ENCODE results near the gene HLA-DQB2.
"Not testable (repeated sequence)": the region's sequence is repeated elsewhere in the genome, so short reads cannot be mapped to it uniquely, and the experiment has no call there.

Gene HLA-DQB2

DNA sequence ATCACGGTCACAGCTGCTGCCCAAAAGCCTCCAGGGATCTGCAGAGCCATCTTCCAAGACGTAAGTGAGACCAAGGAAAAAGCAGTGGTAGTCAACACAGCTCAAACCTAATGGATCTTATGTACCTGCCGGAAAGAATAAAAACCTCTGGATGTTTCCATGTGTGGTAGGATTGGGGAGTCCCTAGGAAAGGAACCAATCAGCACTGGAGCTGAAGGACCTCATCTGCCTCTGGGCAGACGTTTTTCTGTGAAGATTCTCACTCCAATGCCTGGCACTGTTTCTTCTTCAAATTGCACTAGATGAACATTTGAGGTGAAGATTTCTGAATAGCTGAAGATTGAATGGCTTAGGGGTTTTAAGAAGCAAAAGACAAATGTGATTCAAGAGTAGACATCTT is at the start of gene HLA-DQB2:
HLA-DQB2 (minus strand) TSS at position 112 of the 400 bp plus-strand sequence; CDS start at position 50, 62 bp downstream.
- no peak for DNase-seq

GRCh38 chr6:32809171-32809570 is 45.8 kb upstream of the HLA-DQB2 start:
- DNase-seq, result no peak

GRCh38 chr6:32807020-32807580 is 43.8 kb upstream of the HLA-DQB2 start:
- DNase-seq, result no peak

DNA sequence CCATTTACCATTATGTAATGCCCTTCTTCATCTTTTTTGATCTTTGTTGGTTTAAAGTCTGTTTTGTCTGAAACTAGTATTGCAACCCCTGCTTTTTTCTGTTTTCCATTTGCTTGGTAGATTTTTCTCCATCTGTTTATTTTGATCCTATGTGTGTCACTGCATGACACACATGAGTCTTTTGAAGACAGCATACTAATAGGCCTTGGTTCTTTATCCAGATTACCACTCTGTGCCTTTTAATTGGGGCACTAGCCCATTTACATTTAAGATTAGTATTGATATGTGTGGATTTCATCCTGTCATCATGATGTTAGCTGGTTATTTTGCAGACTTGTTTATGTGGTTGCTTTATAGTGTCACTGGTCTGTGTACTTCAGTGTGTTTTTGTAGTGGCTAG is 42.1 kb upstream of the HLA-DQB2 start:
- not testable (repeated sequence) for DNase-seq

- DNase-seq, result no peak
Observed at GRCh38 chr6:32803416-32803815, 40.1 kb upstream of the HLA-DQB2 start.

DNA sequence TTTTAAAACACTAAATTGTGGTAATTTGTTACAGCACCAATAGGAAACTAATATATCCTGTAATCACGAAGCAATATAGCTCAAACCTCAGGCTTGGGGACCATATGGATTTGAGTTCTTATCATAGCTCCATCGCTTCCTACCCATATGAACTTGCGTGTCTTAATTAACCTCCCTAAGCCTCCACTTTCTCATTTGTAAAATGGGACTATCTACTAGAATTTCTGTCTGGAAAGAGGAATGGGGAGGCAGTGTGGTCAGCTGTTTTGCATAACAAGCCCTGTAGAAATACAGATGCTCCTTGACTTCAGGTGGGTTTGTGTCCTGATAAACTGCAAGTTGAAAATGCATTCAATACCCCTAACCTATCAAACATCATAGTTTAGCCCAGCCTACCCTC is 36.4 kb upstream of the HLA-DQB2 start:
- DNase-seq, result no peak

- no peak for DNase-seq
Observed at GRCh38 chr6:32799168-32799567, 35.8 kb upstream of the HLA-DQB2 start.

DNA sequence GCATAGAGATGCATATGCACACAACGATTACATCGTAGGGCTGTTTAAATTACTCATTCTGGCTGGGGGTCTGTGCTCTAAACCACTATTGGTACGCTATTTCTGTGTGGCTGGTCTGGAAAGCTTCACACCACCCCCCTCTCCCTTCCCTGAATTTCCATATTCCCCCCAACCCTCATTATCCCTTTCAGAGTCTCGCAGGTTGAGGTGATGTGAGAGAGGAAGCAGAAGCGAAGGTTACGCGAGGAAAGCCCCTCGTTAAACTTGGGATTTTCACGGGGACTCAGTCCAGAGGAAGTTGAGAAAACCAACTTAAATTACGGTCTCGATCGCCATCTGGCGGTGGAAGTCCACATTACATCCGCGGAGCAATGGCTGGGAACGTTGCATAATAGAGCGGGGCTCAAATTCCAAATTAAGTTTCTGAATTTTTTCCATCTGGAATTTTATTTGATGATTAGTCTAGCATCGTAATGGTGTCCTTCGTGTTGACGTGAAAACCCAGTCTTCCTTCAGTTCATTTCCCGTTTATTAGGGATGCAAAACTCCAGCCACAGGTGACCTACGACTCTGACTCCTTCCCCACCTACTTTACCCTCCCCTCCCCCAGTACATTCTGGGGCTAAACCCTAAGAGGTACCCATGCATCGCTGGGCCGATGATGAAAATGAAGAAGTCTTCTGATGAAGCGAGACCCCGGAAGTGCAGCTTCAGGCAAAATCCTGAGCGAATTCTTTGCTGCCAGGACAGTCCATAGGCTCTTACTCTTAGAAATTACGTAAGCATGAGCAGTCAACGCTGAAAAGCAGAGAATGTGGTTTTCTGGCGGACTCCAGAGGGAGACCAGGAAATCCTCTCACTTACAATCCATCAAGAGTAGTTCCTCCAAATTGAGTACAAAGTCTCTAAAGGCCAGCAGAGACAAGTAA is 33.8 kb upstream of the HLA-DQB2 start:
- peak; percentile 70 to 81 for DNase-seq

GRCh38 chr6:32794510-32794909 is 31.2 kb upstream of the HLA-DQB2 start:
- no peak for DNase-seq

DNA sequence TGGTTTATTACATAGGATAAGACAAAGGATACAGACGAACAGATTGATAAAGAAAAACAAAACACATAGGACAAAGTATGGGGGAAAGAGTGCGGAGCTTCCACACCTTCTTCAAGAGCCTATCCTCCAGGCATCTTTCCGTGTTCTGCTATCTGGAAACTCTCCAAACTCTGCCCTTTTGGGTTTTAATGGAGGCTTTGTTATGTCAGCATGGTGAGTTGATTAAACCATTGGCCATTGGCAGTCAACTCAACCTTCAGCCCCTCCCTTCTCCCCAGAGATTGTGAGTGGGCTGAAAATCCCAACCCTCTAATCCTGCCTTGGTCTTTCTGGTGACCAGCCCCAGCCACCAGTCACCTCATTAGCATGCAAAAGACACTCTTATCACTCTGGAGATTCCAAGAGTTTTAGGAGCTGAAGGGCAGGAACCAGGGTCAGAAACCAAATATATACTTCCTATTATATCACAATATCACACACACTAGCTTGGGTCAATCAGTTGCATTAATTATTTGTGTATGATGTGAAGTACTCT is 29.6 kb upstream of the HLA-DQB2 start:
- DNase-seq, result no peak

GRCh38 chr6:32790306-32790705 is 27.0 kb upstream of the HLA-DQB2 start:
- no peak for DNase-seq

- peak in 1 of 2 experiments; percentile 14 for DNase-seq
Observed at GRCh38 chr6:32785781-32786533, 22.6 kb upstream of the HLA-DQB2 start.

DNA sequence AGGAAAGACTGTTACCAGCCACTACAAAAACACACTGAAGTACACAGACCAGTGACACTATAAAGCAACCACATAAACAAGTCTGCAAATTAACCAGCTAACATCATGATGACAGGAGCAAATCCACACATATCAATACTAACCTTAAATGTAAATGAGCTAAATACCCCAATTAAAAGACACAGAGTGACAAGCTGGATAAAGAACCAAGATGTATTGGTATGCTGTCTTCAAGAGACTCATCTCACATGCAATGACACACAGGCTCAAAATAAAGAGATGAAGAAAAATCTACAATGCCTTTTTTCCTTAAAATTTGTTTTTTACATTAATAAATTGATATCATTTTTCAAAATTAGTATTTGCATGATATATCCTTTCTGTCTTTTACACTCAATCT is 19.6 kb upstream of the HLA-DQB2 start:
- DNase-seq, result not testable (repeated sequence)

GRCh38 chr6:32779036-32779435 is 15.7 kb upstream of the HLA-DQB2 start:
- DNase-seq, result no peak

DNA sequence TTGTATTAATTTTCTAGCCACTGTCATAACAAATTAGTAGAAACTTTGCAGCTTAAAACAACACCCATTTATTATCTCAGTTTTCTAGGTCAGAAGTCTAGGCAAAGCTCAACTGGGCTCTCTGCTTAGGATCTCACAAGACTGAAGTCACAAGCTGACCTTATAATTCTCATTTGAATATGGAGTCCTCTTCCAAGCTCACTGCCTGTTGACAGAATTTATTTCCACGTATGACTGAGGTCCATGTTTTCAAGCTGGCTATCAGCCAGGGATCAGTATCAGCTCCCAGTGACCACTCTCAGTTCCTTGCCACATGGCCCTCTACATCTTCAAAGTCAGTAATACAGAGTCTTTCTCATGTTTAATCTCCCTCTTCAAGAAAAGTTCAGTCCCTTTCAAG is 11.7 kb upstream of the HLA-DQB2 start:
- no peak for DNase-seq

- DNase-seq, result no peak
Observed at GRCh38 chr6:32774426-32774825, 11.1 kb upstream of the HLA-DQB2 start.

DNA sequence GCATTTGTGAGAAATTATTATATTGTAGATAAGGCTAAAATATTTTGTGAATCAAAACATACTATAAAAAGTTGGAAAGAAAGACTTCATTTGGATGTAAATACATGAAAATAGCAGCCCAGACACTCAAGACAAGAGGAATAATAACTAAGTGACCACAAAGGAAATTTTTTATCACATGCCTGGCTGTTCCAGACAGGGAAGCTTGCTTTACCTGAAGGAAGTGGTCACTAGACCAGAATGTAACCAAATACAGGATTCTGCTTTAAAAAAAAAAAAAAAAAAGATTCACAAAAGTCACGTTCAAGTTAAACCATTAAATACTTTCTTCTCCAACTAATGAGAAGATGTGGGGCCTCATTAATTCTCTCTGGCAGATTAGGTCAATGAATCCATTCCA is 9.3 kb upstream of the HLA-DQB2 start:
- DNase-seq, result no peak

DNA sequence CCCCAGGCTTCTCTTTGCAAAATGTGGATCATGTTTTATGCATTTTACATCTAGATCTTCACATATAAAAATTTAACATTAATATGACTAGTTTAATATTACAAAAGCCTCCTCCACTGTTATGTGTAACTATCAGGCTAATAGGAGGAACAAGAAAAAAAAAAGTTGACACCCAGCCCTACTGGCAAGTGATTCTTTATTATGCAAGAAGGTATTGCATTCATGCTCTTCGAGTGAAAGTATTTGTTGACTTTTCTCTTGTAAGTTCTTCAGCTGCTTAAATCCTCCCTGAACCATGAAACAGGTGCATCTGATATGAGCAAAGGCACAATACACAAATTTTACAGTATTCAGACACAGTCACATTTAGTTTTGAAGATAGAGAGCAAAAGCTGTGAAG is 716 bp upstream of the HLA-DQB2 start:
- DNase-seq, result no peak

DNA sequence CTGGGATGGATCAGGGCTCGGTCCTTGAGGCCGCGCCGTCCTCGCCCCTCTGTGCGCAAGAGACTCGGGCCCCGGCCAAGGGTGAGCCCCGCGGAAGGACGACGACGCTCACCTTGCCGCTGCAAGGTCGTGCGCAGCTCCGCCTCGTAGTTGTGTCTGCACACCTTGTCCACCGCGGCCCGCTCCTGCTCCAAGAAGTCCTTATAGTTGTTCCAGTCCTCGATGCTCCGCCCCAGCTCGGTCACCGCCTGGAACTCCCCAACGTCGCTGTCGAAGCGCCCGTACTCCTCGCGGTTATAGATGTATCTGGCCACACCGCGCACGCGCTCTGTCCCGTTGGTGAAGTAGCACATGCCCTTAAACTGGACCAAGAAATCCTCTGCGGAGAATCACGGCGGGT is 1.8 kb downstream of the HLA-DQB2 start:
- no peak for DNase-seq

GRCh38 chr6:32761072-32761471 is 2.3 kb downstream of the HLA-DQB2 start:
- DNase-seq, result no peak

DNA sequence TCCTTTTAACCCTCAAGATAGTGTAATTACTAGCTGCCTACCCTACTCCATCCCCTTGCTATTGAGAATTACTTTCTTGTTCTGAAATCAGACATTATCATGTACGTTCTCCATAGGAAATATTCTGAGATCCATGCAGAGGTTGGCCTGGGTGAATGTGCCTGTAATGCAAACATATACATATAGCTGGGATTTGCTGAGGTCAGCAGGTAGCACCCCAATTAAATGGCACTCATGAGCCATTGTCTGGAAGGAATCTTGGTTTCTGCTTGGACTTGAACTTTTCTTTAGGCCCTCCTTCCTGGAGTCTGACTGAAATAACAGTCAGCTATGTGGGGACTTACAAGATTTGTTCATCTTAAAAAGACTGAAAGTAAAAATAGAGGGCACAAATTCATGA is 3.7 kb downstream of the HLA-DQB2 start:
- DNase-seq, result no peak

GRCh38 chr6:32752580-32752979 is 10.8 kb downstream of the HLA-DQB2 start:
- no peak for DNase-seq

DNA sequence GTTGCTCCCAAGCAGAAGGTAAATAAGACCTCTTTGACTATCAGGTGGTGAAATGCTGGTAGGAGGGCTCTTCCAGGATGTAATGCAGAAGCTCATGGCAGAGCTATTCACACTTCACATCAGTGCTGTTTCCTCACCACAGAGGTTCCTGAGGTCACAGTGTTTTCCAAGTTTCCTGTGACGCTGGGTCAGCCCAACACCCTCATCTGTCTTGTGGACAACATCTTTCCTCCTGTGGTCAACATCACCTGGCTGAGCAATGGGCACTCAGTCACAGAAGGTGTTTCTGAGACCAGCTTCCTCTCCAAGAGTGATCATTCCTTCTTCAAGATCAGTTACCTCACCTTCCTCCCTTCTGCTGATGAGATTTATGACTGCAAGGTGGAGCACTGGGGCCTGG is 17.7 kb downstream of the HLA-DQB2 start:
- not testable (repeated sequence) for DNase-seq

All from activated CD4-positive, alpha-beta T cell treated with anti-CD3 and anti-CD28 coated beads, Interleukin-2, amount 50 U/mL, for 4 hours (primary cell).